ENCODE measurements around the gene RABGAP1L.

RABGAP1L gene

GRCh38 chr1:174964972-174965361, 805.6 kb downstream of the RABGAP1L start:
- no peak overlapping the region for H3K4me3 ChIP-seq (ENCODE audit: low read depth, low read length)
- TF ChIP-seq, protein P1, sequence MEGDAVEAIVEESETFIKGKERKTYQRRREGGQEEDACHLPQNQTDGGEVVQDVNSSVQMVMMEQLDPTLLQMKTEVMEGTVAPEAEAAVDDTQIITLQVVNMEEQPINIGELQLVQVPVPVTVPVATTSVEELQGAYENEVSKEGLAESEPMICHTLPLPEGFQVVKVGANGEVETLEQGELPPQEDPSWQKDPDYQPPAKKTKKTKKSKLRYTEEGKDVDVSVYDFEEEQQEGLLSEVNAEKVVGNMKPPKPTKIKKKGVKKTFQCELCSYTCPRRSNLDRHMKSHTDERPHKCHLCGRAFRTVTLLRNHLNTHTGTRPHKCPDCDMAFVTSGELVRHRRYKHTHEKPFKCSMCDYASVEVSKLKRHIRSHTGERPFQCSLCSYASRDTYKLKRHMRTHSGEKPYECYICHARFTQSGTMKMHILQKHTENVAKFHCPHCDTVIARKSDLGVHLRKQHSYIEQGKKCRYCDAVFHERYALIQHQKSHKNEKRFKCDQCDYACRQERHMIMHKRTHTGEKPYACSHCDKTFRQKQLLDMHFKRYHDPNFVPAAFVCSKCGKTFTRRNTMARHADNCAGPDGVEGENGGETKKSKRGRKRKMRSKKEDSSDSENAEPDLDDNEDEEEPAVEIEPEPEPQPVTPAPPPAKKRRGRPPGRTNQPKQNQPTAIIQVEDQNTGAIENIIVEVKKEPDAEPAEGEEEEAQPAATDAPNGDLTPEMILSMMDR (IDR thresholded peaks at IDR 0.05; ENCODE audit: low read depth, low read length, missing control alignments) = no peak
- no peak for DNase-seq (ENCODE audit: low read depth)

GRCh38 chr1:174965362-174966007, 806.2 kb downstream of the RABGAP1L start:
- DNase-seq (ENCODE audit: low read depth) = no peak
- no peak overlapping the region for H3K4me3 ChIP-seq (ENCODE audit: low read depth, low read length)
- TF ChIP-seq, protein P1 (IDR thresholded peaks at IDR 0.05; ENCODE audit: low read depth, low read length, missing control alignments) = no peak

GRCh38 chr1:174966008-174966572, 806.8 kb downstream of the RABGAP1L start:
- TF ChIP-seq, protein P1 (IDR thresholded peaks at IDR 0.05; ENCODE audit: low read depth, low read length, missing control alignments) = no peak
- no peak for DNase-seq (ENCODE audit: low read depth)
- no peak overlapping the region for H3K4me3 ChIP-seq (ENCODE audit: low read depth, low read length)

DNA sequence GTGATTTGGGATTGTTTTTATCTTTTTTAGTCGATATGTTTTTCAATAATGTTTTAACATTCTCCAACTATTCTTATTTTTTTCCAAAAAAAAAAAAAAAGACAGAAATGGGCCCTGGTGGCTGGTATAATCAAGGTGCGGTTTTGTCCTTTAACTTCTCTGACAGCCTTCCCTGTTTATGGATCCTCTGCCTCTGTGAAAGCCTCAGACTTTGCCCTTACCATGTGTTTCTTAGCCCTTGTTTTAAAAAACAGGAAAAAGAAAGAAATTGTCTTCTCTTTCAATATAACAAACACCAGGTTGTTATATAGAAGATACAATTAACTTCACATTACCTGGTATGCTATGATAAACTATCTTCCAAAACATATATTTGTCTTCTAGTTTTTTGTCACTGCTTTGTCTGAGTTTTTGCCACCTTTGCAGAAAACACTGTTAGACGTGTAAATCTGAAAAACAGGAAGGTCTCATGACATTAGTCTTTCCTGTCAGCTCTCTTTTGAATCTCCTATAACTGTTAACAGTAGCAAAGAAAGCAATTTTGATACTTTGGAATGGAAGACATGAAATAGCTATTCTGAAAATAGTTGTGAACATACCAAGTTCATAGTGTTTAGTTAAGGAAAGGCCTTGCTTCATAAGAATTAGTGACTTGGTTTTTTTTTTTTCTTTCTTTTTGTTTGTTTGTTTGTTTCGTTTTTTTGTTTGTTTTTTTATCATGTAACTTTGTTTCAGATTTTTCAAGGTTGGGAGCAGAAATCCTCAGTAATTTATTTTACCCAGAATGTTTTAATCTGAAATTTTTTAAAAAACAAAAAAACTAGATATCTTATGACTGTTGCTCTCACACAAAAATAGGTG, 808.8 kb downstream of the RABGAP1L start:
- TF ChIP-seq, protein P1 (IDR thresholded peaks at IDR 0.05; ENCODE audit: low read depth, low read length, missing control alignments) = no peak
- H3K4me3 ChIP-seq (ENCODE audit: low read depth, low read length) = no peak overlapping the region
- DNase-seq (ENCODE audit: low read depth) = no peak

- DNase-seq (ENCODE audit: low read depth) = peak; percentile 60
These were observed 809.5 kb downstream of the RABGAP1L start for GRCh38 chr1:174968750-174969244.

DNA sequence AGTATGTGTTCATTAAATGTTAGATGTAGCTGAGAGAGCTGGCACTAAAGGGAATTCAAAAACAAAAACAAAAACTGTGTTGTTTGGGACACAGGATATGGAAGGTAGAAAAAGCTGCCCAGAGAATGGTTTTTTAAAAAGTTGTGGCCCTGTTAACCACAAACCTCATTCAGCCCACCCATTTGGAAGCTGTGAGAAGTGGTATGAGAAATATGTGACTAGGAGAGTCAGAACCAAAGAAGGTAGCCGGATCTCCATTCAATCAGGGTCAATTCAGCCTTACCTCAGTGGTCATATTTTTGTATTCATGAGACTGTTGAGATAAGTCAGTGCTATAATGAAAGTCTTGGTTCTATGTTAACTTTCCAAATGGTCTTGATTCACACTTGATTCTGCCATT, 810.7 kb downstream of the RABGAP1L start:
- TF ChIP-seq, protein P1 (IDR thresholded peaks at IDR 0.05; ENCODE audit: low read depth, low read length, missing control alignments) = no peak
- H3K4me3 ChIP-seq (ENCODE audit: low read depth, low read length) = no peak overlapping the region
- DNase-seq (ENCODE audit: low read depth) = no peak

More at GRCh38 chr1:174968750-174969244, 809.5 kb downstream of the RABGAP1L start:
- no peak overlapping the region for H3K4me3 ChIP-seq (ENCODE audit: low read depth, low read length)
- TF ChIP-seq, protein P1 (IDR thresholded peaks at IDR 0.05; ENCODE audit: low read depth, low read length, missing control alignments) = no peak

All from GM12864 (cell line).